K562 (cell line): Measurements from ENCODE around the gene HDAC3.

ENCODE experiments used
- CEBPB ChIP-seq: fragments of 450-650 bp; IDR thresholded peaks from 2 replicates; pipeline ENCODE4 v1.6.1; 2016; ENCODE audit warnings: missing genetic modification characterization, missing compliant biosample characterization
- FOXK2 ChIP-seq, 2 experiments: fragments of 450-650 bp; IDR thresholded peaks in 1 of 2; conservative IDR thresholded peaks in 1 of 2; 2 replicates each; pipeline ENCODE4 v1.6.1; 2016; ENCODE audit warnings: low read depth in 2 of 2, mild to moderate bottlenecking in 1 of 2
- FOXP1 ChIP-seq: sonication (generic); formaldehyde crosslinking; IDR thresholded peaks from 2 replicates; pipeline ENCODE4 v1.8.0; 2022; ENCODE audit warnings: mild to moderate bottlenecking, missing genetic modification reagents
- MCM5 ChIP-seq: fragments of 450-650 bp; IDR thresholded peaks from 2 replicates; pipeline ENCODE4 v1.6.1; 2016; ENCODE audit warnings: low read depth
- NRF1 ChIP-seq, 2 experiments: fragments of 450-650 bp; IDR thresholded peaks in 1 of 2; conservative IDR thresholded peaks in 1 of 2; 2 replicates each; pipeline ENCODE4 v1.6.1; 2014; ENCODE audit warnings: mild to moderate bottlenecking in 2 of 2
- POLR2A ChIP-seq: fragments of 450-650 bp; conservative IDR thresholded peaks from 2 replicates; pipeline ENCODE4 v1.6.1; 2016
- POLR2AphosphoS2 ChIP-seq: IDR thresholded peaks from 2 replicates; pipeline ENCODE4 v1.6.1; 2012; ENCODE audit warnings: low read length, improper control_type of control experiment
- POLR2AphosphoS5 ChIP-seq: IDR thresholded peaks from 2 replicates; pipeline ENCODE4 v1.6.1; 2011; ENCODE audit warnings: mild to moderate bottlenecking, low read depth, low read length, moderate library complexity; ENCODE audit not compliant: control insufficient read depth, insufficient read depth
- RBBP5 ChIP-seq: fragments of 200-600 bp; sonication (generic); IDR thresholded peaks from 2 replicates; pipeline ENCODE4 v1.6.1; 2012; ENCODE audit warnings: borderline replicate concordance, mild to moderate bottlenecking, low read length, control low read depth, inconsistent platforms; ENCODE audit not compliant: insufficient read depth, poor library complexity, severe bottlenecking
- SMAD4 ChIP-seq: fragments of 250-450 bp; sonication (Bioruptor Pico); conservative IDR thresholded peaks from 2 replicates; pipeline ENCODE4 v1.8.0; 2021; ENCODE audit warnings: inconsistent platforms, mild to moderate bottlenecking, moderate library complexity
- TF ChIP-seq, protein P1 (sequence below), 3 experiments: IDR thresholded peaks in 2 of 3; conservative IDR thresholded peaks in 1 of 3; 2 replicates each; pipeline ENCODE4 v1.5.1; 2011 to 2012; ENCODE audit warnings: low read length in 3 of 3, mild to moderate bottlenecking in 3 of 3, control low read depth in 2 of 3, improper control_type of control experiment in 1 of 3, inconsistent platforms in 1 of 3, low read depth in 1 of 3, mixed read lengths in 1 of 3, moderate library complexity in 1 of 3; ENCODE audit not compliant: insufficient read depth in 2 of 3

GRCh38 chr5:141590127-141590526 lies 46.5 kb downstream of the HDAC3 start:
- no peak for TF ChIP-seq RBBP5
- TF ChIP-seq, protein P1, sequence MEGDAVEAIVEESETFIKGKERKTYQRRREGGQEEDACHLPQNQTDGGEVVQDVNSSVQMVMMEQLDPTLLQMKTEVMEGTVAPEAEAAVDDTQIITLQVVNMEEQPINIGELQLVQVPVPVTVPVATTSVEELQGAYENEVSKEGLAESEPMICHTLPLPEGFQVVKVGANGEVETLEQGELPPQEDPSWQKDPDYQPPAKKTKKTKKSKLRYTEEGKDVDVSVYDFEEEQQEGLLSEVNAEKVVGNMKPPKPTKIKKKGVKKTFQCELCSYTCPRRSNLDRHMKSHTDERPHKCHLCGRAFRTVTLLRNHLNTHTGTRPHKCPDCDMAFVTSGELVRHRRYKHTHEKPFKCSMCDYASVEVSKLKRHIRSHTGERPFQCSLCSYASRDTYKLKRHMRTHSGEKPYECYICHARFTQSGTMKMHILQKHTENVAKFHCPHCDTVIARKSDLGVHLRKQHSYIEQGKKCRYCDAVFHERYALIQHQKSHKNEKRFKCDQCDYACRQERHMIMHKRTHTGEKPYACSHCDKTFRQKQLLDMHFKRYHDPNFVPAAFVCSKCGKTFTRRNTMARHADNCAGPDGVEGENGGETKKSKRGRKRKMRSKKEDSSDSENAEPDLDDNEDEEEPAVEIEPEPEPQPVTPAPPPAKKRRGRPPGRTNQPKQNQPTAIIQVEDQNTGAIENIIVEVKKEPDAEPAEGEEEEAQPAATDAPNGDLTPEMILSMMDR (IDR thresholded peaks at IDR 0.05 in 2 of 3, conservative IDR thresholded peaks at IDR 0.05 in 1 of 3; ENCODE audit: insufficient read depth in 2 of 3, low read depth in 1 of 3, low read length in 3 of 3), result no peak
- TF ChIP-seq POLR2AphosphoS2, result no peak
- no peak for TF ChIP-seq MCM5
- no peak for TF ChIP-seq FOXP1 (CRISPR knock-in tag)
- TF ChIP-seq SMAD4 (CRISPR knock-in tag), result no peak
- no peak for TF ChIP-seq NRF1 (conservative IDR thresholded peaks at IDR 0.05 in 1 of 2, IDR thresholded peaks at IDR 0.05 in 1 of 2)
- no peak for TF ChIP-seq FOXK2 (conservative IDR thresholded peaks at IDR 0.05 in 1 of 2, IDR thresholded peaks at IDR 0.05 in 1 of 2; ENCODE audit: low read depth in 2 of 2)
- TF ChIP-seq POLR2A, result no peak
- TF ChIP-seq CEBPB (tag), result no peak
- TF ChIP-seq POLR2AphosphoS5, result no peak
